SK-N-SH treated with all-trans-retinoic acid at 6 μM for 48 hours (cell line): ENCODE measurements around the gene ADGRV1.

Source experiments
- ATAC-seq: fragments of 200-7000 bp; cut with Tn5 transposase; 3 replicates; pipeline ENCODE4 v1.9.1; 2020; ENCODE audit warnings: mild to moderate bottlenecking, moderate library complexity
- ARNTL ChIP-seq: fragments of 450-650 bp; formaldehyde crosslinking; IDR thresholded peaks from 2 replicates; pipeline ENCODE4 v1.5.0; 2020; ENCODE audit warnings: low read depth, mild to moderate bottlenecking, moderate library complexity, borderline replicate concordance
- BACH2 ChIP-seq: fragments of 250-450 bp; sonication (Bioruptor Pico); IDR thresholded peaks from 2 replicates; pipeline ENCODE4 v1.9.0; 2021; ENCODE audit warnings: mild to moderate bottlenecking, borderline replicate concordance
- ESRRG ChIP-seq: fragments of 250-450 bp; sonication (Bioruptor Pico); IDR thresholded peaks from 2 replicates; pipeline ENCODE4 v1.6.1; 2021; ENCODE audit warnings: mild to moderate bottlenecking
- GLIS3 ChIP-seq: fragments of 250-450 bp; sonication (Bioruptor Pico); IDR thresholded peaks from 2 replicates; pipeline ENCODE4 v1.5.0; 2020; ENCODE audit warnings: mild to moderate bottlenecking, moderate library complexity
- ISL1 ChIP-seq: fragments of 250-450 bp; sonication (Bioruptor Pico); IDR thresholded peaks from 2 replicates; pipeline ENCODE4 v2.1.2; 2022; ENCODE audit warnings: mild to moderate bottlenecking, moderate library complexity
- OSR1 ChIP-seq: fragments of 250-450 bp; sonication (Bioruptor Pico); IDR thresholded peaks from 2 replicates; pipeline ENCODE4 v1.8.0; 2022; ENCODE audit warnings: moderate library complexity, mild to moderate bottlenecking, inconsistent platforms
- SNAI2 ChIP-seq: fragments of 250-450 bp; sonication (Bioruptor Pico); IDR thresholded peaks from 2 replicates; pipeline ENCODE4 v1.5.0; 2020; ENCODE audit warnings: mild to moderate bottlenecking, moderate library complexity
- TCF4 ChIP-seq: fragments of 250-450 bp; sonication (Bioruptor Pico); IDR thresholded peaks from 2 replicates; pipeline ENCODE4 v1.8.0; 2021; ENCODE audit warnings: mild to moderate bottlenecking, moderate library complexity, borderline replicate concordance
- ZC3H10 ChIP-seq: fragments of 250-450 bp; sonication (Bioruptor Pico); IDR thresholded peaks from 2 replicates; pipeline ENCODE4 v1.5.1; 2021; ENCODE audit warnings: mild to moderate bottlenecking, moderate library complexity
- ZFP3 ChIP-seq: fragments of 250-450 bp; sonication (Bioruptor Pico); IDR thresholded peaks from 2 replicates; pipeline ENCODE4 v1.5.0; 2020; ENCODE audit warnings: mild to moderate bottlenecking, moderate library complexity
- ZFP30 ChIP-seq: fragments of 450-650 bp; formaldehyde crosslinking; IDR thresholded peaks from 2 replicates; pipeline ENCODE4 v1.5.0; 2022; ENCODE audit warnings: mild to moderate bottlenecking, moderate library complexity
- ZNF565 ChIP-seq: fragments of 450-650 bp; formaldehyde crosslinking; conservative IDR thresholded peaks from 2 replicates; pipeline ENCODE4 v1.5.0; 2020; ENCODE audit warnings: low read depth, mild to moderate bottlenecking, moderate library complexity
- ZNF8 ChIP-seq: fragments of 450-650 bp; formaldehyde crosslinking; IDR thresholded peaks from 2 replicates; pipeline ENCODE4 v1.5.0; 2020; ENCODE audit warnings: mild to moderate bottlenecking, moderate library complexity
- TF ChIP-seq, protein P1 (sequence below): fragments of 250-450 bp; sonication (Bioruptor Pico); IDR thresholded peaks from 2 replicates; pipeline ENCODE4 v1.5.1; 2021; ENCODE audit warnings: mild to moderate bottlenecking, moderate library complexity
- TF ChIP-seq, protein P2 (sequence below): fragments of 250-450 bp; sonication (Bioruptor Pico); IDR thresholded peaks from 2 replicates; pipeline ENCODE4 v1.8.0; 2021; ENCODE audit warnings: low read depth, mild to moderate bottlenecking, moderate library complexity, borderline replicate concordance
- TF ChIP-seq, protein P3 (sequence below): fragments of 250-450 bp; sonication (Bioruptor Pico); IDR thresholded peaks from 2 replicates; pipeline ENCODE4 v1.5.1; 2020; ENCODE audit warnings: low read depth, mild to moderate bottlenecking, moderate library complexity
- TF ChIP-seq, protein P4 (sequence below): fragments of 250-450 bp; sonication (Bioruptor Pico); IDR thresholded peaks from 2 replicates; pipeline ENCODE4 v1.5.0; 2020; ENCODE audit warnings: mild to moderate bottlenecking, moderate library complexity
- TF ChIP-seq, protein P5 (sequence below): fragments of 250-450 bp; sonication (Bioruptor Pico); IDR thresholded peaks from 2 replicates; pipeline ENCODE4 v1.8.0; 2020; ENCODE audit warnings: mild to moderate bottlenecking, moderate library complexity, borderline replicate concordance

ADGRV1 gene

DNA sequence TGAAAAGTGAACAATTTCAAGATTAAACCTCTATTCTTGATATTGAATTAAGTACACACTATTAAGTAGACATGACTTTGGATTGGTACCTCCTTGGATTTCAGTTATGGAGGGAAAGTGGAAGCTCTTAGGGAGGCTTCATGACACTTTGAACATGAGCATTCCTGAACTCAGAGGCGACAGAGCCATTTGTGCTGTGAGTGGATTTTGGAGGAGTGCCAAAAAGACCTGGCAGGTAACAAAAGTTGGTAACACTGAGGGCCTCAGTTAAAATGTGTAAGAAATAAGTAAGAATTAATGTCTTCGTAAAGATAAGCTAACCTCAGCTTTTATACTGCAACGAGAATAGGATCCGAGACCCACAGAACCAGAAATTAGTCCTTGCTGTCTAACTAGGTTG, 467.9 kb downstream of the ADGRV1 start (continued):
- TF ChIP-seq, protein P1, sequence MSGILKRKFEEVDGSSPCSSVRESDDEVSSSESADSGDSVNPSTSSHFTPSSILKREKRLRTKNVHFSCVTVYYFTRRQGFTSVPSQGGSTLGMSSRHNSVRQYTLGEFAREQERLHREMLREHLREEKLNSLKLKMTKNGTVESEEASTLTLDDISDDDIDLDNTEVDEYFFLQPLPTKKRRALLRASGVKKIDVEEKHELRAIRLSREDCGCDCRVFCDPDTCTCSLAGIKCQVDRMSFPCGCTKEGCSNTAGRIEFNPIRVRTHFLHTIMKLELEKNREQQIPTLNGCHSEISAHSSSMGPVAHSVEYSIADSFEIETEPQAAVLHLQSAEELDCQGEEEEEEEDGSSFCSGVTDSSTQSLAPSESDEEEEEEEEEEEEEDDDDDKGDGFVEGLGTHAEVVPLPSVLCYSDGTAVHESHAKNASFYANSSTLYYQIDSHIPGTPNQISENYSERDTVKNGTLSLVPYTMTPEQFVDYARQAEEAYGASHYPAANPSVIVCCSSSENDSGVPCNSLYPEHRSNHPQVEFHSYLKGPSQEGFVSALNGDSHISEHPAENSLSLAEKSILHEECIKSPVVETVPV, result no peak
- TF ChIP-seq SNAI2 (CRISPR knock-in tag) (no peak), ZNF8 (CRISPR knock-in tag) (no peak), OSR1 (CRISPR knock-in tag) (no peak)

DNA sequence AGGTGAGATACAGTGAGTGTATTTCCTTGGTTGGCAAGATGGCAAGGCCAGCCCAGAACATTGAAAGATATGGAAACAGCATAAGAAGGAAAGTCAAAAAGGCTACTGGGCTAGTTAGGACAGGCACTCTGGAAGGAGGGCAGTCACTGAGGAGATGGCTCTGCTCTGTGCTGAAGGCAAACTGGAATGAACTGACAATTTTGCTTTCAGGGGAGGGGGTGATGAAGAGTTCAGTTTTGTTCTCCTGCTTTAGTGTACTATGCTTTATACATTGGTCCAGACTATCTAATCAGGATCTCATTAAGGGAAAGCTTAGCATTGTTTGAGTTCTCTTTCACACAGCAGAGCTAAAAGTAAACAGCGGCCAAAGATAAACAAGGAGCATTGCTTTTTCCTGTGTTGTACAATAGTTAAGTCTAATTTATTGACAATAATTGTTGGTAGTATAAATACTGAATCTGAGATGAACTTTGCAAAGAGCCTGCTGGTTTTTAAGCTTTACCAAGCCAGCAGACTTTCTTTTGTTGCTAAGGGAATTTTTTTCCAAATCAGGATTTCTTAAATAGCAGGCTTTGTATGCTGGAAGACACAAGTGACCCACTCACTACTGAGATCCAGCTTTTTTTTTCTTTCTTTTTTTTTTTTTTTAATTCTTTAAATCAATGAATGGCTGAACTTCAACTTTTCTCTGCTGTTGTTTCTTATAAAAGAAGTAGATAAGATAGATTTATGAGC, 469.0 kb downstream of the ADGRV1 start:
- TF ChIP-seq ISL1 (CRISPR knock-in tag), result no peak
- no peak for TF ChIP-seq ZNF565 (CRISPR knock-in tag)
- TF ChIP-seq, all 23 proteins: peak for 0
- no peak for ATAC-seq

DNA sequence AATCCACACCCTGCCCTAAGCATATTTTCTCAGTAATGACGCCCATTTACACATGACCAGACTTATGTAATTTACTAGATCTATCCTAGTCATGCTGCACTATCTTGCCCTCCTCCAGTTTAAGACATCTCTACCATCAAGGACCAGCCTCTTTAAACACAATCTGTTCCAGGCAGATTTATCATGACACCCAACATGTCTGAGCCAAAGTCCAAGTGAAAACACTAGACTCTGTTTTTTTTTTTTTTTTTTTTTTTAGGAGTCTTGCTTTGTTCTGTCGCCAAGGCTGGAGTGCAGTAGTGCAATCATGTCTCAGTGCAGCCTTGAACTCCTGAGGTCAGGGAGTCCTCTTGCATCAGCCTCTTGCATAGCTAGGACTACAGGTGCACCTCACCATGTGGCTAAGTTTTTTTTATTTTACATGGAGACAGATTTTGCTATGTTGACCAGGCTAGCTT, 469.9 kb downstream of the ADGRV1 start:
- TF ChIP-seq ZC3H10 (CRISPR knock-in tag) (no peak), ARNTL (no peak), OSR1 (CRISPR knock-in tag) (no peak), ESRRG (CRISPR knock-in tag) (no peak), ZFP3 (CRISPR knock-in tag) (no peak), SNAI2 (CRISPR knock-in tag) (no peak), BACH2 (CRISPR knock-in tag) (no peak), ISL1 (CRISPR knock-in tag) (no peak), TCF4 (CRISPR knock-in tag) (no peak), ZFP30 (CRISPR knock-in tag) (no peak), ZNF8 (CRISPR knock-in tag) (no peak)
- TF ChIP-seq, protein P1, result no peak
- TF ChIP-seq, protein P2, sequence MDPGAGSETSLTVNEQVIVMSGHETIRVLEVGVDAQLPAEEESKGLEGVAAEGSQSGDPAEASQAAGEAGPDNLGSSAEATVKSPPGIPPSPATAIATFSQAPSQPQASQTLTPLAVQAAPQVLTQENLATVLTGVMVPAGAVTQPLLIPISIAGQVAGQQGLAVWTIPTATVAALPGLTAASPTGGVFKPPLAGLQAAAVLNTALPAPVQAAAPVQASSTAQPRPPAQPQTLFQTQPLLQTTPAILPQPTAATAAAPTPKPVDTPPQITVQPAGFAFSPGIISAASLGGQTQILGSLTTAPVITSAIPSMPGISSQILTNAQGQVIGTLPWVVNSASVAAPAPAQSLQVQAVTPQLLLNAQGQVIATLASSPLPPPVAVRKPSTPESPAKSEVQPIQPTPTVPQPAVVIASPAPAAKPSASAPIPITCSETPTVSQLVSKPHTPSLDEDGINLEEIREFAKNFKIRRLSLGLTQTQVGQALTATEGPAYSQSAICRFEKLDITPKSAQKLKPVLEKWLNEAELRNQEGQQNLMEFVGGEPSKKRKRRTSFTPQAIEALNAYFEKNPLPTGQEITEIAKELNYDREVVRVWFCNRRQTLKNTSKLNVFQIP (CRISPR knock-in tag), result no peak
- TF ChIP-seq, protein P3, sequence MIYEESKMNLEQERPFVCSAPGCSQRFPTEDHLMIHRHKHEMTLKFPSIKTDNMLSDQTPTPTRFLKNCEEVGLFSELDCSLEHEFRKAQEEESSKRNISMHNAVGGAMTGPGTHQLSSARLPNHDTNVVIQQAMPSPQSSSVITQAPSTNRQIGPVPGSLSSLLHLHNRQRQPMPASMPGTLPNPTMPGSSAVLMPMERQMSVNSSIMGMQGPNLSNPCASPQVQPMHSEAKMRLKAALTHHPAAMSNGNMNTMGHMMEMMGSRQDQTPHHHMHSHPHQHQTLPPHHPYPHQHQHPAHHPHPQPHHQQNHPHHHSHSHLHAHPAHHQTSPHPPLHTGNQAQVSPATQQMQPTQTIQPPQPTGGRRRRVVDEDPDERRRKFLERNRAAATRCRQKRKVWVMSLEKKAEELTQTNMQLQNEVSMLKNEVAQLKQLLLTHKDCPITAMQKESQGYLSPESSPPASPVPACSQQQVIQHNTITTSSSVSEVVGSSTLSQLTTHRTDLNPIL (CRISPR knock-in tag), result no peak
- no peak for ATAC-seq

DNA sequence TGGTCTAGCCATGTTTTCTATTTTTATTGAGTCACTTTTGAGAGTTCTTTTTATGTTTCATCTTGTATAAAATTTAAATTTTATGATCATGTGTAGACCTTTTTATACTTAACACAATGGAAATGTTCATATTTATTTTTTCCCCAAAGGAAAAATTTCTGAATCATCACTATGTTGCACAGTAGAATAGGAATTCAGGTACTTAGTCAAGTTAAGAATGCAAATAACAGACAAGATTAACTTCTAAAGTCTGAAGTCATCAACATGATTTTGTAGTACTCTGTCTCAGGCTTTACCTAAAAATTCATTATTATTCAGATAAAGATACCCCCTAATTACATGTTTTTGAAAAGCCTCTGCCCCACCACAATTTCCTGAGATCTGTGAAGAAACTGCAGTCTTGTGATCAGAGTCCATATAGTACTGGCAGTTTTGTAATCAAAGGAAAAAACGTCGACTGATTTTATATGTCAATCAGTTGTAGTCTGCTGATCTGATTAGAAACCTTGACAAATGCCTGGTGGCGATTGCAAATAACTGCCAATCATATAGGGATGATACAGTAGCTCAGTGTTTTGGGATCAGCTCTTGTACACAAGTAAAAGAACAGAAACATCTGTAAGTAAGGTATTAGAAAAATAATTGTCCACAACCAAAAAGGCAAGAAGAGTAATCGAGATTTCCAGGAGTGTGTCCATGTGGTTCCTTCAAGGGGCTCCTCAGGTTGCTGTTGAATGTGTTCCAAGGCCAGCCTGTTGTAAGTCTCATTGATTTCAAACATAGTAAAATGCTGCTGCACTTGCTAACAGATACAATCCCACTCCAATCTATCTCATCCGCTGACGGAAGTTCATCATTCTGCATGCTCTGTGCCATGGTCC, 472.2 kb downstream of the ADGRV1 start:
- TF ChIP-seq ZNF8 (CRISPR knock-in tag), result no peak
- TF ChIP-seq ESRRG (CRISPR knock-in tag), result no peak
- no peak for TF ChIP-seq ZFP30 (CRISPR knock-in tag)
- TF ChIP-seq SNAI2 (CRISPR knock-in tag), result no peak
- TF ChIP-seq, protein P1, result no peak
- TF ChIP-seq ARNTL, result no peak
- no peak for TF ChIP-seq TCF4 (CRISPR knock-in tag)
- TF ChIP-seq, protein P4, sequence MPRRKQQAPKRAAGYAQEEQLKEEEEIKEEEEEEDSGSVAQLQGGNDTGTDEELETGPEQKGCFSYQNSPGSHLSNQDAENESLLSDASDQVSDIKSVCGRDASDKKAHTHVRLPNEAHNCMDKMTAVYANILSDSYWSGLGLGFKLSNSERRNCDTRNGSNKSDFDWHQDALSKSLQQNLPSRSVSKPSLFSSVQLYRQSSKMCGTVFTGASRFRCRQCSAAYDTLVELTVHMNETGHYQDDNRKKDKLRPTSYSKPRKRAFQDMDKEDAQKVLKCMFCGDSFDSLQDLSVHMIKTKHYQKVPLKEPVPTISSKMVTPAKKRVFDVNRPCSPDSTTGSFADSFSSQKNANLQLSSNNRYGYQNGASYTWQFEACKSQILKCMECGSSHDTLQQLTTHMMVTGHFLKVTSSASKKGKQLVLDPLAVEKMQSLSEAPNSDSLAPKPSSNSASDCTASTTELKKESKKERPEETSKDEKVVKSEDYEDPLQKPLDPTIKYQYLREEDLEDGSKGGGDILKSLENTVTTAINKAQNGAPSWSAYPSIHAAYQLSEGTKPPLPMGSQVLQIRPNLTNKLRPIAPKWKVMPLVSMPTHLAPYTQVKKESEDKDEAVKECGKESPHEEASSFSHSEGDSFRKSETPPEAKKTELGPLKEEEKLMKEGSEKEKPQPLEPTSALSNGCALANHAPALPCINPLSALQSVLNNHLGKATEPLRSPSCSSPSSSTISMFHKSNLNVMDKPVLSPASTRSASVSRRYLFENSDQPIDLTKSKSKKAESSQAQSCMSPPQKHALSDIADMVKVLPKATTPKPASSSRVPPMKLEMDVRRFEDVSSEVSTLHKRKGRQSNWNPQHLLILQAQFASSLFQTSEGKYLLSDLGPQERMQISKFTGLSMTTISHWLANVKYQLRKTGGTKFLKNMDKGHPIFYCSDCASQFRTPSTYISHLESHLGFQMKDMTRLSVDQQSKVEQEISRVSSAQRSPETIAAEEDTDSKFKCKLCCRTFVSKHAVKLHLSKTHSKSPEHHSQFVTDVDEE (CRISPR knock-in tag), result no peak
- no peak for TF ChIP-seq GLIS3 (CRISPR knock-in tag)
- no peak for TF ChIP-seq BACH2 (CRISPR knock-in tag)
- TF ChIP-seq, protein P5, sequence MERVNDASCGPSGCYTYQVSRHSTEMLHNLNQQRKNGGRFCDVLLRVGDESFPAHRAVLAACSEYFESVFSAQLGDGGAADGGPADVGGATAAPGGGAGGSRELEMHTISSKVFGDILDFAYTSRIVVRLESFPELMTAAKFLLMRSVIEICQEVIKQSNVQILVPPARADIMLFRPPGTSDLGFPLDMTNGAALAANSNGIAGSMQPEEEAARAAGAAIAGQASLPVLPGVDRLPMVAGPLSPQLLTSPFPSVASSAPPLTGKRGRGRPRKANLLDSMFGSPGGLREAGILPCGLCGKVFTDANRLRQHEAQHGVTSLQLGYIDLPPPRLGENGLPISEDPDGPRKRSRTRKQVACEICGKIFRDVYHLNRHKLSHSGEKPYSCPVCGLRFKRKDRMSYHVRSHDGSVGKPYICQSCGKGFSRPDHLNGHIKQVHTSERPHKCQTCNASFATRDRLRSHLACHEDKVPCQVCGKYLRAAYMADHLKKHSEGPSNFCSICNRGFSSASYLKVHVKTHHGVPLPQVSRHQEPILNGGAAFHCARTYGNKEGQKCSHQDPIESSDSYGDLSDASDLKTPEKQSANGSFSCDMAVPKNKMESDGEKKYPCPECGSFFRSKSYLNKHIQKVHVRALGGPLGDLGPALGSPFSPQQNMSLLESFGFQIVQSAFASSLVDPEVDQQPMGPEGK (CRISPR knock-in tag), result no peak
- TF ChIP-seq ISL1 (CRISPR knock-in tag), result no peak
- no peak for ATAC-seq
